Spleen (tissue), 11 donors: ENCODE results near the gene MARK1. TPM values are rescaled to one million over a fixed set of nuclear protein-coding genes. Genes with fewer than 3 reads are reported as not detected.

Experiments
- DNase-seq: peaks from one replicate; pipeline ENCODE4 v3.0.0-alpha.2; 2020
- H3K27ac ChIP-seq, 8 donors: fragments of 200-600 bp; sonication (generic) in 7 of 8; 1 replicate in 4 of 8; 2 replicates in 4 of 8; pipeline versions ENCODE4 v1.5.0 to v1.8.0; 2016 to 2021; ENCODE audit warnings: inconsistent platforms in 4 of 8, mild to moderate bottlenecking in 4 of 8, moderate library complexity in 1 of 8
- H3K27me3 ChIP-seq, 7 donors: fragments of 200-600 bp; sonication (generic) in 6 of 7; replicated peaks in 1 of 7; 1 replicate in 4 of 7; 2 replicates in 3 of 7; pipeline versions ENCODE4 v1.5.0 to v1.8.0; 2016 to 2021; ENCODE audit warnings: inconsistent platforms in 3 of 7, mild to moderate bottlenecking in 1 of 7
- H3K36me3 ChIP-seq, 6 donors: fragments of 200-600 bp; sonication (generic) in 5 of 6; 1 replicate in 4 of 6; 2 replicates in 2 of 6; pipeline versions ENCODE4 v1.5.0 to v1.8.0; 2016 to 2021; ENCODE audit warnings: inconsistent platforms in 2 of 6
- H3K4me1 ChIP-seq, 6 donors: fragments of 200-600 bp; sonication (generic) in 5 of 6; 1 replicate in 3 of 6; 2 replicates in 3 of 6; pipeline versions ENCODE4 v1.5.0 to v1.8.0; 2016 to 2021; ENCODE audit warnings: inconsistent platforms in 3 of 6
- H3K4me3 ChIP-seq, 8 donors: fragments of 200-600 bp; sonication (generic) in 7 of 8; 1 replicate in 4 of 8; 2 replicates in 4 of 8; pipeline versions ENCODE4 v1.5.0 to v1.8.0; 2016 to 2021; ENCODE audit warnings: inconsistent platforms in 4 of 8, mild to moderate bottlenecking in 4 of 8, moderate library complexity in 2 of 8
- H3K9me3 ChIP-seq, 8 donors: fragments of 200-600 bp; sonication (generic) in 7 of 8; 1 replicate in 4 of 8; 2 replicates in 4 of 8; pipeline versions ENCODE4 v1.5.0 to v1.8.0; 2016 to 2021; ENCODE audit warnings: inconsistent platforms in 4 of 8
- POLR2A ChIP-seq, 3 donors: fragments of 450-650 bp; IDR thresholded peaks; one replicate each; pipeline ENCODE4 v1.5.1; 2017; ENCODE audit warnings: antibody characterized with exemption in 3 of 3, mild to moderate bottlenecking in 1 of 3
- POLR2AphosphoS5 ChIP-seq, 3 donors: sonication (generic); formaldehyde crosslinking; IDR thresholded peaks; one replicate each; pipeline ENCODE4 v1.5.1; 2017; ENCODE audit warnings: antibody characterized with exemption in 3 of 3
- WGBS, 5 donors: extraction: QIAGEN DNeasy Blood & Tissue Kit in 3 of 5; methylation state at CpG; one replicate each; pipeline versions ENCODE4 v1.1.5 to v1.1.7; 2013 to 2018; 5-methylcytosine and 5-hydroxymethylcytosine counted together
- intact Hi-C: fragments of 100-400 bp; cut with DNase I; formaldehyde crosslinking; loops from one replicate; pipeline ENCODE4 v1.15.0; 2023; ENCODE audit warnings: low total_unique reads
- polyA plus RNA-seq, 3 donors: library from polyadenylated mRNA; stranded (reverse); fragments of 200-250 nt; gene quantifications; one replicate each; pipeline ENCODE4 v1.2.1, GENCODE V29; 2013
- total RNA-seq, 7 donors: library from RNA; depleted of rRNA in 3 of 7; stranded (reverse); fragments of >200 nt in 3 of 7; fragmentation: NEBNext Ultra II Directional in 4 of 7; extraction: Animal tissue kit (Norgen Biotek cat#: 25700) in 4 of 7; gene quantifications; one replicate each; pipeline versions ENCODE4 v1.1.0 to v1.2.1, GENCODE V29; 2016 to 2021
- TF ChIP-seq, protein P1 (sequence below), 11 experiments: fragments of 200-600 bp in 7 of 11; fragments of 450-650 bp in 4 of 11; sonication (generic) in 4 of 11; IDR thresholded peaks in 8 of 11; conservative IDR thresholded peaks in 3 of 11; 1 replicate in 7 of 11; 2 replicates in 4 of 11; pipeline versions ENCODE4 v1.4.0 to v1.8.0; 2016 to 2021; ENCODE audit warnings: antibody characterized with exemption in 11 of 11, inconsistent platforms in 4 of 11, mild to moderate bottlenecking in 1 of 11
- donor health status: healthy with polysubstance abuse.
- donor health status: DM: no; HTN: no; CAD: no; lungs with moderate emphysema.
- donor health status: DM: no; HTN: no; CAD: no.
- donor health status: Bipolar disorder and iron deficiency.
- donor health status: healthy.
- donor health status: DM: no; HTN: no; CAD: no.
- donor health status: DM: yes; HTN: yes; CAD: no.

The MARK1 gene
- total and polyA plus RNA-seq, 10 donors = 0.59 to 3.9 (median 2.1) TPM

DNA sequence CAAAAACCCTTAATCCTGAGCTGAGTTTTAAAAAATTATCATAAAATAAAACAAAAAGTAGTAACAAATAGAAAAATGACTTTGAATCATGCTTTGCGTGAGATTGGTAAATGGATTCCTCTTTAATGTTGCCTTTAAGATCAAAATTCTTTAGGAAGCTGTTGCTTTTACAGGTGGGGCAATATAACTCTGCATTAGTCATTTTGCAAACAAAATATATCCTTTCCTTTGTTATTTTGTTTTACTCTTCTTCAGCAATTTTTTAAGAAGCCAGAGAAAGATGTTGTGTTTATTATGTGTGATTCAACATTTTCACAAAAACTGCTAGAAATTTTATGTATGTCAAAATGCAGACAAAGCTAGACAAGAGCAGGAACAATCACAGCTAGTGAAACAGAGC lies 50.0 kb downstream of the MARK1 start:
- WGBS, 5 donors = 46 to 100% (median 98%) methylated on average over 1 of the region's 1 CpG
- Histone ChIP-seq H3K27me3 (no peaks in the 10 kb centered on the region), H3K9me3 (peaks cover 2 to 29% (median 25%) of the 10 kb centered on the region in 8 donors), H3K27ac (no peak overlapping the region), H3K4me3 (no peak overlapping the region), H3K36me3 (no peaks in the 10 kb centered on the region), H3K4me1 (no peaks in the 10 kb centered on the region)
- TF ChIP-seq POLR2AphosphoS5 (IDR thresholded peaks at IDR 0.05) = no peak
- TF ChIP-seq POLR2A (IDR thresholded peaks at IDR 0.05) = no peak
- TF ChIP-seq, protein P1, sequence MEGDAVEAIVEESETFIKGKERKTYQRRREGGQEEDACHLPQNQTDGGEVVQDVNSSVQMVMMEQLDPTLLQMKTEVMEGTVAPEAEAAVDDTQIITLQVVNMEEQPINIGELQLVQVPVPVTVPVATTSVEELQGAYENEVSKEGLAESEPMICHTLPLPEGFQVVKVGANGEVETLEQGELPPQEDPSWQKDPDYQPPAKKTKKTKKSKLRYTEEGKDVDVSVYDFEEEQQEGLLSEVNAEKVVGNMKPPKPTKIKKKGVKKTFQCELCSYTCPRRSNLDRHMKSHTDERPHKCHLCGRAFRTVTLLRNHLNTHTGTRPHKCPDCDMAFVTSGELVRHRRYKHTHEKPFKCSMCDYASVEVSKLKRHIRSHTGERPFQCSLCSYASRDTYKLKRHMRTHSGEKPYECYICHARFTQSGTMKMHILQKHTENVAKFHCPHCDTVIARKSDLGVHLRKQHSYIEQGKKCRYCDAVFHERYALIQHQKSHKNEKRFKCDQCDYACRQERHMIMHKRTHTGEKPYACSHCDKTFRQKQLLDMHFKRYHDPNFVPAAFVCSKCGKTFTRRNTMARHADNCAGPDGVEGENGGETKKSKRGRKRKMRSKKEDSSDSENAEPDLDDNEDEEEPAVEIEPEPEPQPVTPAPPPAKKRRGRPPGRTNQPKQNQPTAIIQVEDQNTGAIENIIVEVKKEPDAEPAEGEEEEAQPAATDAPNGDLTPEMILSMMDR (IDR thresholded peaks at IDR 0.05 in 8 of 11, conservative IDR thresholded peaks at IDR 0.05 in 3 of 11) = no peak
- no peak for DNase-seq
- intact Hi-C loops = no loop called here

DNA sequence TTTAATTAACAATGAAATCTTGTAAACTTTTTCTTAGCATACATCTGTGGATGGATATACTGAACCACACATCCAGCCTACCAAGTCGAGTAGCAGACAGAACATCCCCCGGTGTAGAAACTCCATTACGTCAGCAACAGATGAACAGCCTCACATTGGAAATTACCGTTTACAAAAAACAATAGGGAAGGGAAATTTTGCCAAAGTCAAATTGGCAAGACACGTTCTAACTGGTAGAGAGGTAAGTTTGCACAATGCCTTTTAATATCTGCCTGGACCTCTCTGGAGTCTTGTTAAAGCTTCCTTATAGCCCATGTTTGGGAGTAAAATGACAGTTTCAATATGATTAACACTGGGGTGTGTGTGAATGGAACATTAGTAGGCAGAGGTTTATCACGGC lies 51.4 kb downstream of the MARK1 start:
- peaks cover 0 to 15% (median 12%) of the 10 kb centered on the region in 8 donors for H3K9me3 ChIP-seq
- 90 to 93% (median 92%) methylated on average over 6 of the region's 6 CpGs for WGBS, 5 donors
- H3K4me1 ChIP-seq = no peaks in the 10 kb centered on the region
- TF ChIP-seq POLR2A (IDR thresholded peaks at IDR 0.05) = no peak
- no peak for TF ChIP-seq POLR2AphosphoS5 (IDR thresholded peaks at IDR 0.05)
- TF ChIP-seq, protein P1 (IDR thresholded peaks at IDR 0.05 in 8 of 11, conservative IDR thresholded peaks at IDR 0.05 in 3 of 11) = no peak
- H3K27me3 ChIP-seq = no peaks in the 10 kb centered on the region
- H3K27ac ChIP-seq = no peak overlapping the region
- H3K36me3 ChIP-seq = no peaks in the 10 kb centered on the region
- intact Hi-C loops = no loop called here
- H3K4me3 ChIP-seq = no peak overlapping the region
- DNase-seq = no peak

DNA sequence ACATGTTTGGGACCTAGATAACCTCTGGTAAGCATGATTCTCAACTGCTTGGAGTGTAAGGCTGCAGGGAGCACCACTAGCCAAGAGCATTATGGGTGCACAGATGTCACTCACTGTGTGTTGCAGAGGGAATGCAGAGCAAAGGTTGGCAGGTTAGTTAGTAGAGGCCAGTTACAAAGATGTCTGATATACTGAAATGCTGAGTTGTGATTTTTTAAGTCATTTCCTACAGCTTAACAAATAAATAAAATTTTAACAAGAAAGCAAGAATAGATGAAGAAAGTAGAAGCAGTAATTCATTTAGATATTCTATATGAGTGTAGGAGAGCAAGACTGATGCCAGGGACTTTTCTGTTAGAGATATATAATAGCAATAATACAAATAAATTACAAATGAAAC lies 64.8 kb downstream of the MARK1 start:
- Histone ChIP-seq H3K27ac (no peak overlapping the region), H3K27me3 (no peaks in the 10 kb centered on the region), H3K4me3 (no peak overlapping the region), H3K9me3 (no peaks in the 10 kb centered on the region), H3K36me3 (no peaks in the 10 kb centered on the region), H3K4me1 (no peaks in the 10 kb centered on the region)
- intact Hi-C loops = no loop called here
- no peak for DNase-seq
- no peak for TF ChIP-seq POLR2AphosphoS5 (IDR thresholded peaks at IDR 0.05)
- TF ChIP-seq POLR2A (IDR thresholded peaks at IDR 0.05) = no peak
- TF ChIP-seq, protein P1 (IDR thresholded peaks at IDR 0.05 in 8 of 11, conservative IDR thresholded peaks at IDR 0.05 in 3 of 11) = no peak

DNA sequence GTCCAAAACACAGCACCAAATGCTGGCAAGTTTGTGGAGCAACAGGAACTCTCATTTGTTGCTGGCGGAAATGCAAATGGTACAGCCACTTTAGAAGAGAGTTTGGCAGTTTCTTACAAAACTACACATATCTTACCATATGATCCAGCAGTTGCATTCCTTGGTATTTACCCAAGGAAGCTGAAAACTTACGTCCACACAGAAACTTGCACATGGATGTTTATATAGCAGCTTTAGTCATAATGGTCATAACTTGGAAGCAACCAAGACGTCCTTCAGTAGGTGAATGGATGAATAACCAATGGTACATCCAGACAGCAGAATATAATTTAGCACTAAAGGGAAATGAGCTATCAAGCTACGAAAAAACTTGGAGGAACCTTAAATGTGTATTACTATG lies 66.4 kb downstream of the MARK1 start:
- Histone ChIP-seq H3K27me3 (no peaks in the 10 kb centered on the region), H3K36me3 (no peaks in the 10 kb centered on the region), H3K4me1 (no peaks in the 10 kb centered on the region), H3K9me3 (no peaks in the 10 kb centered on the region), H3K27ac (no peak overlapping the region), H3K4me3 (no peak overlapping the region)
- TF ChIP-seq POLR2A (IDR thresholded peaks at IDR 0.05) = no peak
- DNase-seq = no peak
- intact Hi-C loops = no loop called here
- 81 to 93% (median 88%) methylated on average over 4 of the region's 4 CpGs for WGBS, 5 donors

DNA sequence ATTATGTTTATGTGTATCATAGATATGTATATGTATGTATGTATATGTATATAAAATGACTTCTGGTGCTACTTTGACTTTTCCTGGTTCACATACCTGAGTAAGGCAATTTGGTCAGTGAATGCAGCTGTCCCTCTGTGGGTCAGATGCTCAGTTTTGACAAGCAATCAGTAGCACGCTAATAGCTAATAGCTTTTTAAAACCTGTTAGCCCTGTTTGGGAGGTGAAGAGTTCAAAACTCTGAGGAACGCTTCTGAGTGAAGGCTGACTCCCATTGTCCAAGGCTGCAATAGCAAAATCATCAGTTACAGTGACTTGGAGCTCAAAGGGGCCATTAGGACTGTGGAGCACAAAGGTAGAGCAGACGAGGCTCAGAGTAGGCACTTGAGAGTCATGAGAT lies 67.2 kb downstream of the MARK1 start:
- no peak overlapping the region for H3K4me3 ChIP-seq
- 53 to 90% (median 59%) methylated on average over 3 of the region's 3 CpGs for WGBS, 5 donors

More for the DNA sequence above, 67.2 kb downstream of the MARK1 start:
- H3K9me3 ChIP-seq = no peaks in the 10 kb centered on the region
- intact Hi-C loops = no loop called here
- no peaks in the 10 kb centered on the region for H3K4me1 ChIP-seq
- no peaks in the 10 kb centered on the region for H3K27me3 ChIP-seq
- no peak overlapping the region for H3K27ac ChIP-seq
- H3K36me3 ChIP-seq = no peaks in the 10 kb centered on the region
- DNase-seq = no peak
- TF ChIP-seq, protein P1 (IDR thresholded peaks at IDR 0.05 in 8 of 11, conservative IDR thresholded peaks at IDR 0.05 in 3 of 11) = no peak
- no peak for TF ChIP-seq POLR2A (IDR thresholded peaks at IDR 0.05)
- no peak for TF ChIP-seq POLR2AphosphoS5 (IDR thresholded peaks at IDR 0.05)
